GM18951 (cell line): Measurements from ENCODE around the gene PPP2R5C.
"Not testable (repeated sequence)": the region's sequence is repeated elsewhere in the genome, so short reads cannot be mapped to it uniquely, and the experiment has no call there.

ENCODE experiments used
- POLR2A ChIP-seq: IDR thresholded peaks from 4 replicates; pipeline ENCODE4 v1.6.1; 2011; ENCODE audit warnings: mild to moderate bottlenecking; ENCODE audit not compliant: insufficient read length, insufficient read depth; ENCODE audit errors: extremely low read depth
- in situ Hi-C: fragments of 300-500 bp; cut with MboI; formaldehyde crosslinking; loops from one replicate; pipeline ENCODE4 v1.12.0; 2022; ENCODE audit warnings: low sequenced_read_pairs, mixed read lengths, inconsistent platforms; ENCODE audit not compliant: unreplicated experiment

Gene PPP2R5C

GRCh38 chr14:101761032-101761880 is at the start of gene PPP2R5C:
PPP2R5C (plus strand) TSS chr14:101761709; CDS start chr14:101761894, 185 bp downstream.
- TF ChIP-seq POLR2A: peak; percentile 22
- in situ Hi-C loops: loop anchor here (25.0 kb wide), 1 partner anchor 551 kb away; the partner anchor contains the start of genes MOK and ZNF839

DNA sequence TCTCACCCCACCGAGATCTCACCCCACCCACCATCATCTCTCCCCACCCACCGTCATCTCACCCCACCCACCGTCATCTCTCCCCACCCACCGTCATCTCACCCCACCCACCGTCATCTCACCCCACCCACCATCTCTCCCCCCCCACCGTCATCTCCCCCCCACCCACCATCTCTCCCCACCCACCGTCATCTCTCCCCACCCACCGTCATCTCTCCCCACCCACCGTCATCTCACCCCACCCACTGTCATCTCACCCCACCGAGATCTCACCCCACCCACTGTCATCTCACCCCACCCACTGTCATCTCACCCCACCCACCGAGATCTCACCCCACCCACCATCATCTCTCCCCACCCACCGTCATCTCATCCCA is 49.7 kb upstream of the PPP2R5C start:
- in situ Hi-C loops: not testable (repeated sequence)

GRCh38 chr14:101712341-101712740 is 49.2 kb upstream of the PPP2R5C start:
- in situ Hi-C loops: not testable (repeated sequence)

- in situ Hi-C loops: not testable (repeated sequence)
Measured at GRCh38 chr14:101713091-101713490, 48.4 kb upstream of the PPP2R5C start.

DNA sequence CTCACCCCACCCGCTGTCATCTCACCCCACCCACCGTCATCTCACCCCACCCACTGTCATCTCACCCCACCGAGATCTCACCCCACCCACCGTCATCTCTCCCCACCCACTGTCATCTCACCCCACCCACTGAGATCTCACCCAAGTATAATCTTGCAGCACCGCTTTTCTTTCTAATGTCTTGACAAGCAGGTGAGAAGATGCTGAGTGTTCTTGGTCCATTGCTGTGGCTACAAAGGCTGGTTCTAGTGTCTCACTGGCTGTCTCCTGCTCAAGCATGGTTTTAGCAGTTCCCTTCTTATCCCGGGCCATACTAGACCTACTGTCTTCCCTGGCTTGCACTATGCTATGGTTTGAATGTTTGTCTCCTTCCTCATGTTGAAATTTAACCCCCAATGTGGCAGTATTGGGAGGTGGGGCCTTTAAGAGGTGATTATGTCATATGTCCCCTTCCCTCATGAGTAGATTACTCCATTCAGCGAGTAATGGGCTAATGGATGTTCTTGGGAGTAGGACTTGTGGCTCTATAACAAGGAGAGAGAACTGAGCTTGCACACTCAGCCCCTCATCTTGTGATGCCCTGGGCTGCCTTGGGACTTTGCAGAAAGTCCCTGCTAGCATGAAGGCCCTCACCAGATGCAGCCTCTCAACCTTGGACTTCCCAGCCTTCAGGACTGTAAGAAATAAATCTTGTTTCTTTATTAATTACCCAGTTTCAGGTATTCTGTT is 47.7 kb upstream of the PPP2R5C start:
- no peak for TF ChIP-seq POLR2A
- in situ Hi-C loops: no loop called here

GRCh38 chr14:101714394-101714793 is 47.1 kb upstream of the PPP2R5C start:
- no peak for TF ChIP-seq POLR2A
- in situ Hi-C loops: no loop called here

DNA sequence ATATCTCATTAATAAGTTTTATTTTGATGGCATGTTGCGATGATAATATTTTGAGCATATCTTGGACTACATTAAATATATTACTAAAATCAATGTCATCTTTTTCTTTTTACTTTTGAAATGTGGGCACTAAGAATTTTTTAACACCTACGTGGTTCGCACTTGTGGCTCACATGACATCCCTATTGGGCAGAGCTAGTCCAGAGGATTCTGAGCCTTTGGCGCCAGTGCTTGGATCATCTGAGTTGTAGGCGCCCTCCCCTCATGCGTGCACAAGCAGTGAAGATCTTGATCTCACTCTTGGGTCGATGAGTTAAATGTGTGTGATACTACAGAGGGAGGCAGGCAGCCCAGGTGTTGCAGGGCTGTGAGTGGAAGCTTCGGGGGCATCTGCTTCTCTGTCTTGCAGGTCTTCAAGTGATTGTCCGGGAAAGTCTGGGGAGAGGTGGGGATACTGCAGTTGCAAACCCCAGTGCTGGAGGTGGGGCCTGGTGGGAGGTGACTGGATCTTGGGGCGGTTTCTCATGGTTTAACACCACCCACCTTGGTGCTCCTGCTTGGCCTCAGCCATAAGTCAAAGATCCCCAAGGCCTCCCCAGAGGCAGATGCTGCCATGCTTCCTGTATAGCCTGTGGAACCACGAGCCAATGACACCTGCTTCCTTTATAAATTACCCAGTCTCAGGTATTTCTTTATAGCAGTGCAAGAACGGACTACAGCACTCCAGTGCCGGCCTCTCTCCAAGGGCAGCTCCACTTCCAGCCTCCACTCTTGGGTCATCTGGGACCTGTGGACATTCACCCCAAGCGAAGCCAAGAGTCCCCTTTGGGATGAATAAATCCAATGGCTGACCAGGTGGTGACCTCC is 46.1 kb upstream of the PPP2R5C start:
- in situ Hi-C loops: no loop called here
- TF ChIP-seq POLR2A: no peak

- in situ Hi-C loops: no loop called here
- no peak for TF ChIP-seq POLR2A
Measured at GRCh38 chr14:101716077-101716950, 45.2 kb upstream of the PPP2R5C start.

DNA sequence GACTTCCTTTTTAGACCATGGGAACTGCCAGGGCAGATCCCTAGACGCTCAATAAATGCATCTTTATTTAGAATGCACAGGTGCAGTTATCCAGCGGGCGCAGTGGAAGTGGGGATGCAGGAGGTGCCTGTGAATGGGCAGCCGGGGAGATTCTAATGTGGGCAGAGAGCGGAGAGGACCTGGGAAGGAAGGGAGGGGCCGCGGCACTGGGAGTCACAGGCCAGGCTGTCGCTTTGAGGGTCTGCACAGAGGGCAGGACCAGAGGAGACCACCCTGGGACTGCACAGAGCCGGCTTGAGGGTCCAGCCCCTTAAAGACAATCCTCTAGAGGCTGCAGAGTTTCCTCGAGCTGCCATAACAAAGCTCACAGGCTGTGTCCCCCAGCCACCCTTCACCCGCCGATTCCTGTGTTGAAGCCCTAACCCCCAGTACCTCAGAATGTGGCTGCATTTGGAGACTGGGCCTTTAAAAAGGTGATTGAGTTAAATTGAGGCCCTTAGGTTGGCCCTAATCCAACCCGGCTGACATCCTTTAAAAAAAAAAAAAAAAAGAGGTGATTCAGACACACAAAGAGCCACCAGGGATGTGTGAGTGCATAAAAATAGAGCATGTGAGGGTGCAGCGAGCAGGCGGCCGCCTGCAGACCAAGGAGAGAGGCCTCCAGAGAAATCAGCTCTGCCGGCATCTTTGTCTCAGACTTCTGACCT is 44.4 kb upstream of the PPP2R5C start:
- TF ChIP-seq POLR2A: no peak
- in situ Hi-C loops: no loop called here

DNA sequence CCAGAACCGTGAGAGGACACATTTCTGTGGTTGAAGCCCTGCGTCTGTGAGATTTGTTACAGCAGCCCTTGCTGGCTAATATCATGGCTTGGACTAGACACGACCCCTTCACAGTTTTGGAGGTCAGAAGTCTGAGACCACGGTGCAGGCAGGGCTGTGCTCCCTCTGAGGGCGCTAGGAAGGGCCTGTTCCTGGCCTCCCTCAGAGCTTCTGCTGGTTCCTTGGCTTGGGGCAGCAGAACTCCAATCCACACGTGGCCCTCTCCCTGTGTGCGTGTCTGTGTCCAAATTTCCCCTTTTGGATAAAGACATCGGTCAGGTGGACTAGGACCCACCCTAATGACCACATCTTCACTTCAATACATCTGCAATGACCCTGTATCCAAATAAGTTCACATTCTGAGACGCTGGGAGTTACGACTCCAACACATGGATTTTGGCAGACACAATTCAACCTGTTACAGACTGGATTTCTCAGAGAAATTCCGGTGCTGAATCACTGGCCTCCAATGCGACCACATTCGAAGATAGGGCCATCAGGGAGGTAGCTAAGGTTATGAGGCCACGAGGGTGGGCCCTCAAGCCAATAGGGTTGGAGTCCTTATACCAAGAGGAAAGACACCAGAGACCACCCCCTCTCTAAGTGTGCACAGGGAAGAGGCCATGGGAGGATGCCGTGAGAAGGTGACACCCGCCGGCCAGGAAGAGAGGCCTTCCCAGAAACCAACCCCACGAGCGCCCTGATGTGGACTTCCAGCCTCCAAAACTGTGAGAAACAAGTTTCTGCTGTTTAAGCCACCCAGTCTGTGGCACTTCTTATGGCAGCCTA is 43.6 kb upstream of the PPP2R5C start:
- in situ Hi-C loops: no loop called here
- no peak for TF ChIP-seq POLR2A

- in situ Hi-C loops: no loop called here
- TF ChIP-seq POLR2A: no peak
Measured at GRCh38 chr14:101719045-101719645, 42.4 kb upstream of the PPP2R5C start.
